ENCODE data around the gene LMNTD2.

DNA sequence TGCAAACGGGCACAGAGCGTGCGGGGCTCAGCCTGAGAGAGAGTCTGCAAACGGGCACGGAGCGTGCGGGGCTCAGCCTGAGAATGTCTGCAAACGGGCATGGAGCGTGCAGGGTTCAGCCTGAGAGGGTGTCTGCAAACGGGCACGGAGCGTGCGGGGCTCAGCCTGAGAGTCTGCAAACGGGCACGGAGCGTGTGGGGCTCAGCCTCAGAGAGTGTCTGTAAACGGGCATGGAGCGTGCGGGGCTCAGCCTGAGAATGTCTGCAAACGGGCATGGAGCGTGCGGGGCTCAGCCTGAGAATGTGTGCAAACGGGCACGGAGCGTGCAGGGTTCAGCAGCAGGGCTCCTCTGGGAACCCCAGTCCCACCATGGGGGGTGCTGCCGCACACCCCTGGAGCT, 29.3 kb upstream of the LMNTD2 start:
- TF ChIP-seq POLR2A (IDR thresholded peaks at IDR 0.05), result no peak
- TF ChIP-seq, protein P1, sequence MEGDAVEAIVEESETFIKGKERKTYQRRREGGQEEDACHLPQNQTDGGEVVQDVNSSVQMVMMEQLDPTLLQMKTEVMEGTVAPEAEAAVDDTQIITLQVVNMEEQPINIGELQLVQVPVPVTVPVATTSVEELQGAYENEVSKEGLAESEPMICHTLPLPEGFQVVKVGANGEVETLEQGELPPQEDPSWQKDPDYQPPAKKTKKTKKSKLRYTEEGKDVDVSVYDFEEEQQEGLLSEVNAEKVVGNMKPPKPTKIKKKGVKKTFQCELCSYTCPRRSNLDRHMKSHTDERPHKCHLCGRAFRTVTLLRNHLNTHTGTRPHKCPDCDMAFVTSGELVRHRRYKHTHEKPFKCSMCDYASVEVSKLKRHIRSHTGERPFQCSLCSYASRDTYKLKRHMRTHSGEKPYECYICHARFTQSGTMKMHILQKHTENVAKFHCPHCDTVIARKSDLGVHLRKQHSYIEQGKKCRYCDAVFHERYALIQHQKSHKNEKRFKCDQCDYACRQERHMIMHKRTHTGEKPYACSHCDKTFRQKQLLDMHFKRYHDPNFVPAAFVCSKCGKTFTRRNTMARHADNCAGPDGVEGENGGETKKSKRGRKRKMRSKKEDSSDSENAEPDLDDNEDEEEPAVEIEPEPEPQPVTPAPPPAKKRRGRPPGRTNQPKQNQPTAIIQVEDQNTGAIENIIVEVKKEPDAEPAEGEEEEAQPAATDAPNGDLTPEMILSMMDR (IDR thresholded peaks at IDR 0.05), result no peak

All from uterus (tissue), 2 donors.